CD4-positive, alpha-beta T cell (primary cell): ENCODE measurements around the gene SEPTIN14. TPM values are rescaled to one million over a fixed set of nuclear protein-coding genes. Genes with fewer than 3 reads are reported as not detected.

Source experiments
- ATAC-seq: fragments of 200-7000 bp; cut with Tn5 transposase; one replicate; pipeline ENCODE4 v1.10.0; 2022; ENCODE audit warnings: mild to moderate bottlenecking; ENCODE audit not compliant: poor library complexity
- CTCF ChIA-PET: fragments of 350-600 bp; sonication (Branson Sonifier 250); formaldehyde crosslinking; loops from one replicate; lab custom pipeline; 2021; ENCODE audit warnings: antibody characterized with exemption, inconsistent platforms; lab: Charles Lee
- POLR2A ChIA-PET: fragments of 350-600 bp; sonication (Branson Sonifier 250); formaldehyde crosslinking; loops from one replicate; lab custom pipeline; 2021; ENCODE audit warnings: antibody characterized with exemption, inconsistent platforms; lab: Charles Lee
- DNase-seq, 14 experiments: peaks; one replicate each; pipeline ENCODE4 v3.0.0-alpha.2; 2013 to 2020; ENCODE audit warnings: mixed read lengths in 2 of 14
- H3K27ac ChIP-seq, 2 donors: one replicate each; pipeline versions ENCODE4 v1.5.1 to v1.7.0; 2013; ENCODE audit warnings: low read length in 2 of 2, low read depth in 1 of 2, mild to moderate bottlenecking in 1 of 2
- H3K27me3 ChIP-seq, 2 experiments: 1 replicate in 1 of 2; 2 replicates in 1 of 2; pipeline versions ENCODE4 v1.6.1 to v1.7.0; 2013; ENCODE audit warnings: low read length in 2 of 2, control low read depth in 1 of 2, mild to moderate bottlenecking in 1 of 2, moderate library complexity in 1 of 2; ENCODE audit not compliant: insufficient read depth in 2 of 2, control insufficient read depth in 1 of 2
- H3K36me3 ChIP-seq: one replicate; pipeline ENCODE4 v1.6.1; 2013; ENCODE audit warnings: low read length, control low read depth; ENCODE audit not compliant: insufficient read depth
- H3K4me1 ChIP-seq: one replicate; pipeline ENCODE4 v1.6.1; 2013; ENCODE audit warnings: low read length, control low read depth; ENCODE audit not compliant: insufficient read depth
- H3K4me3 ChIP-seq: one replicate; pipeline ENCODE4 v1.5.1; 2013; ENCODE audit warnings: mild to moderate bottlenecking, low read length, moderate library complexity
- H3K9me3 ChIP-seq, 2 experiments: 1 replicate in 1 of 2; 2 replicates in 1 of 2; pipeline versions ENCODE4 v1.6.1 to v1.7.0; 2013; ENCODE audit warnings: low read length in 2 of 2, mild to moderate bottlenecking in 2 of 2, control low read depth in 1 of 2, moderate library complexity in 1 of 2; ENCODE audit not compliant: control insufficient read depth in 1 of 2, insufficient read depth in 1 of 2
- H3K27ac Mint-ChIP-seq: one replicate; pipeline ENCODE4 v1.8.0; 2020; ENCODE audit warnings: mixed read lengths
- H3K27me3 Mint-ChIP-seq: one replicate; pipeline ENCODE4 v1.8.0; 2021; ENCODE audit warnings: mixed read lengths
- H3K36me3 Mint-ChIP-seq: one replicate; pipeline ENCODE4 v1.8.0; 2021; ENCODE audit warnings: low read depth, mixed read lengths
- H3K4me1 Mint-ChIP-seq: one replicate; pipeline ENCODE4 v1.8.0; 2021; ENCODE audit warnings: low read depth, mixed read lengths
- H3K4me3 Mint-ChIP-seq: one replicate; pipeline ENCODE4 v1.8.0; 2020; ENCODE audit warnings: mild to moderate bottlenecking, mixed read lengths
- H3K9me3 Mint-ChIP-seq: one replicate; pipeline ENCODE4 v1.8.0; 2020; ENCODE audit warnings: mixed read lengths
- CTCF ChIP-seq: fragments of 200-600 bp; IDR thresholded peaks from one replicate; pipeline ENCODE4 v1.8.0; 2022; ENCODE audit warnings: antibody characterized with exemption, mild to moderate bottlenecking
- intact Hi-C, 2 experiments: fragments of 100-400 bp; cut with DNase I in 1 of 2; cut with micrococcal nuclease in 1 of 2; formaldehyde crosslinking; loops; one replicate each; pipeline versions ENCODE4 v1.15.1 to v1.9.0; 2023 to 2025; cut with DNase I, micrococcal nuclease
- total RNA-seq, 174 experiments: library from RNA in 2 of 174; stranded (reverse) in 2 of 174; gene quantifications; one replicate each; pipeline ENCODE4 v1.2.3 and lab custom pipeline; 2021 to 2026

The SEPTIN14 gene
- total RNA-seq, 2 experiments from 2014 or later = not detected

- ATAC-seq (no peak), DNase-seq (no peak)
- H3K27ac ChIP-seq = no peak overlapping the region
- no peaks in the 10 kb centered on the region for H3K36me3 ChIP-seq
- no peaks in the 10 kb centered on the region for H3K27me3 ChIP-seq
- H3K36me3 Mint-ChIP-seq = no peaks in the 10 kb centered on the region
- no peak overlapping the region for H3K4me3 Mint-ChIP-seq
- POLR2A ChIA-PET = no interaction called here
- H3K4me3 ChIP-seq = no peak overlapping the region
- TF ChIP-seq CTCF = no peak
- no peaks in the 10 kb centered on the region for H3K4me1 Mint-ChIP-seq
- H3K9me3 Mint-ChIP-seq = peaks cover 8% of the 10 kb centered on the region
- no peaks in the 10 kb centered on the region for H3K4me1 ChIP-seq
- CTCF ChIA-PET = interaction anchor here (1.1 kb wide), 1 partner anchor 11 kb away, joined by 3 read pairs; no protein-coding TSS in a partner anchor
- H3K9me3 ChIP-seq = peaks cover 21 to 30% of the 10 kb centered on the region in 2 experiments
- intact Hi-C loops = no loop called here
- H3K27me3 Mint-ChIP-seq = no peaks in the 10 kb centered on the region
- no peak overlapping the region for H3K27ac Mint-ChIP-seq
These were observed 68.0 kb downstream of the SEPTIN14 start for GRCh38 chr7:55794527-55794926.

GRCh38 chr7:55792048-55792447 lies 70.5 kb downstream of the SEPTIN14 start:
- Histone ChIP-seq H3K4me1 (no peaks in the 10 kb centered on the region), H3K27me3 (no peaks in the 10 kb centered on the region), H3K9me3 (peaks cover 1 to 14% of the 10 kb centered on the region in 2 experiments), H3K4me3 (no peak overlapping the region), H3K27ac (no peak overlapping the region), H3K36me3 (no peaks in the 10 kb centered on the region)
- Mint-ChIP-seq H3K36me3 (no peaks in the 10 kb centered on the region), H3K27ac (no peak overlapping the region), H3K27me3 (no peaks in the 10 kb centered on the region), H3K4me3 (no peak overlapping the region), H3K9me3 (peaks cover 4% of the 10 kb centered on the region), H3K4me1 (no peaks in the 10 kb centered on the region)
- TF ChIP-seq CTCF = no peak
- intact Hi-C loops = no loop called here
- DNase-seq (no peak), ATAC-seq (no peak)
- CTCF ChIA-PET = no interaction called here
- POLR2A ChIA-PET = no interaction called here

GRCh38 chr7:55787796-55788195 lies 74.8 kb downstream of the SEPTIN14 start:
- H3K9me3 Mint-ChIP-seq = no peaks in the 10 kb centered on the region
- TF ChIP-seq CTCF = no peak

More at GRCh38 chr7:55787796-55788195, 74.8 kb downstream of the SEPTIN14 start:
- ChIA-PET POLR2A (no interaction called here), CTCF (no interaction called here)
- Histone ChIP-seq H3K4me1 (no peaks in the 10 kb centered on the region), H3K4me3 (no peak overlapping the region), H3K36me3 (no peaks in the 10 kb centered on the region), H3K27me3 (no peaks in the 10 kb centered on the region), H3K27ac (no peak overlapping the region), H3K9me3 (peaks cover 0 to 3% of the 10 kb centered on the region in 2 experiments)
- Mint-ChIP-seq H3K4me3 (no peak overlapping the region), H3K27ac (no peak overlapping the region), H3K27me3 (no peaks in the 10 kb centered on the region), H3K36me3 (no peaks in the 10 kb centered on the region), H3K4me1 (no peaks in the 10 kb centered on the region)
- DNase-seq (no peak), ATAC-seq (no peak)
- intact Hi-C loops = no loop called here
